Mesendoderm (in vitro differentiated cells): ENCODE data around the gene CCDC197.

Experiments
- DNase-seq: peaks from one replicate; pipeline ENCODE4 v3.0.0; 2013
- H2AK5ac ChIP-seq: 2 replicates; pipeline ENCODE4 v1.6.1; 2013; ENCODE audit warnings: low read length, inconsistent platforms
- H2BK120ac ChIP-seq: 2 replicates; pipeline ENCODE4 v1.6.1; 2013; ENCODE audit warnings: low read depth, mild to moderate bottlenecking, low read length, moderate library complexity, mixed read lengths
- H2BK15ac ChIP-seq: replicated peaks from 2 replicates; pipeline ENCODE4 v1.6.1; 2013; ENCODE audit warnings: low read depth, mild to moderate bottlenecking, moderate library complexity
- H2BK5ac ChIP-seq: 2 replicates; pipeline ENCODE4 v1.6.1; 2013; ENCODE audit warnings: low read length, inconsistent platforms
- H3K18ac ChIP-seq: 2 replicates; pipeline ENCODE4 v1.6.1; 2013; ENCODE audit warnings: mild to moderate bottlenecking, low read length, mixed read lengths
- H3K23ac ChIP-seq: one replicate; pipeline ENCODE4 v1.6.1; 2013; ENCODE audit warnings: low read length
- H3K27ac ChIP-seq: 2 replicates; pipeline ENCODE4 v1.5.1; 2013; ENCODE audit warnings: low read depth, mild to moderate bottlenecking, inconsistent platforms, low read length, moderate library complexity
- H3K27me3 ChIP-seq: 2 replicates; pipeline ENCODE4 v1.6.1; 2013; ENCODE audit warnings: low read length, control low read depth, mild to moderate bottlenecking, inconsistent platforms; ENCODE audit not compliant: insufficient read depth, poor library complexity
- H3K36me3 ChIP-seq: 2 replicates; pipeline ENCODE4 v1.6.1; 2013; ENCODE audit warnings: low read length, inconsistent platforms; ENCODE audit not compliant: control insufficient read depth, insufficient read depth
- H3K4ac ChIP-seq: one replicate; pipeline ENCODE4 v1.6.1; 2013; ENCODE audit warnings: low read depth, mild to moderate bottlenecking, low read length, moderate library complexity
- H3K4me1 ChIP-seq: 2 replicates; pipeline ENCODE4 v1.6.1; 2013; ENCODE audit warnings: low read depth, low read length, inconsistent platforms; ENCODE audit not compliant: control insufficient read depth
- H3K4me2 ChIP-seq: 2 replicates; pipeline ENCODE4 v1.6.1; 2013; ENCODE audit warnings: low read length
- H3K4me3 ChIP-seq: 2 replicates; pipeline ENCODE4 v1.5.1; 2013; ENCODE audit warnings: mild to moderate bottlenecking, low read length
- H3K56ac ChIP-seq: one replicate; pipeline ENCODE4 v1.6.1; 2013; ENCODE audit warnings: low read length
- H3K79me1 ChIP-seq: 2 replicates; pipeline ENCODE4 v1.6.1; 2013; ENCODE audit warnings: low read length, inconsistent platforms
- H3K79me2 ChIP-seq: 2 replicates; pipeline ENCODE4 v1.6.1; 2013; ENCODE audit warnings: mild to moderate bottlenecking, low read length; ENCODE audit not compliant: control insufficient read depth, insufficient read depth
- H3K9ac ChIP-seq: 2 replicates; pipeline ENCODE4 v1.6.1; 2013; ENCODE audit warnings: low read length, inconsistent platforms
- H4K5ac ChIP-seq: one replicate; pipeline ENCODE4 v1.6.1; 2013; ENCODE audit warnings: low read length
- H4K8ac ChIP-seq: one replicate; pipeline ENCODE4 v1.6.1; 2013; ENCODE audit warnings: low read depth, mild to moderate bottlenecking, control low read depth, low read length, moderate library complexity
- WGBS: extraction: QIAGEN DNeasy Blood & Tissue Kit; methylation state at CpG from one replicate; pipeline ENCODE4 v1.1.7; 2013; ENCODE audit warnings: low lambda C conversion rate, missing lambda C conversion rate; ENCODE audit not compliant: insufficient coverage; ENCODE audit errors: extremely low coverage; 5-methylcytosine and 5-hydroxymethylcytosine counted together

The CCDC197 gene

DNA sequence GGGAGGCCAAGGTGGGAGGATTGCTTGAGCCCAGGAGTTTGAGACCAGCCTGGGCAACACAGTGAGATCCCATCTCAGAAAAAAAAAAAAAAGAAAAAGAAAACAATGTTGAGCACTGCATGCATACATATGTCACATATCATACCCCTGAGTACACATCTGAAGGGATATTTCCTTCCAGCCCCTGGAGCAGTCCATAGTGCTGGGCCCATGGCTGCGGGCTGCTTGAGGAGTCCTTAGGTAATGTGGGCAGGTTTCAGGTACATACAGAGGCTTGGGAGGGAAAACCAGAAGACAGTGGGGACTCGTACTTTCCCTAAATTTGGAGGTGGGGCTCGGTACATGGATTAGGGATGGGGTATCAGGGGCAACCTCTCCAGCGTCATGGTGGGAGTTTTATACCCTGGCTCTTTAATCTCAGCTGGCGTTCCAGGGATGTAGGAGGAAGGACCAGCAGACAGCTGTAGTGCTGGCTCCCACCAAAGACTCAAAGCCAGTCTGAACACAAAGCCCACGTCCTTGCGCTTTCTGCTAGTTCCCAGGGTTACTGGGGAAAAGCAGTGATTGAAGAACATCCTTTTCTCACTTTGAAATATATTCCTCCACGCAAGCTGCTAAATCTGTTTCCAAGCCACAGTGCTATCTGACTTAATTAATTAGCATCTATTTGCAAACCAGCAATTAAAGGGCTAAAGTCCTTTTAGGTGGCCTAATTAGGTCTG is 34.2 kb downstream of the CCDC197 start:
- no peak overlapping the region for H3K56ac ChIP-seq

DNA sequence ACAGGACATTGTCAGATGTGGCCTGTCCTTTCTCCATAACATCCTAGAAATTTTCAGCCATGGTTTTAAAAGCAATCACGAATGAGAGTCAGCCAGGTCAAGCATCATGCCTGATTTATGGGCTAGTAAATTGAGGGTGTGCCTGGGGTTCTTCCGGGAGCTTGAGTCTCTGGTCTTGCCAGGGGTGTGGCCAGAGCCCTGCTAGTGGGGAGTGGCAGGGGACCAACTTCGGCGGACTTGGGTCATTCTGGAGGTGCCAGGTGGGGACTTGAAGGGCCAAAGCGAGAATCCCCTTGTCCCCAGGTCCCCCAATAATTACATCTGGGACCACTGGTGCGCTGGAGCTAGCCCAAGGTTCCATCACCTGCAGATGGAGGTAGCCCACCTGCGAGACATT is 34.8 kb downstream of the CCDC197 start:
- no peak for DNase-seq
- H2BK120ac ChIP-seq = no peak overlapping the region
- no peak overlapping the region for H4K5ac ChIP-seq
- no CpG with 5 or more reads among the region's 7 CpGs for WGBS
- no peak overlapping the region for H3K27ac ChIP-seq
- H3K18ac ChIP-seq = no peak overlapping the region
- H3K4me3 ChIP-seq = no peak overlapping the region
- H3K79me2 ChIP-seq = no peaks in the 10 kb centered on the region
- H3K36me3 ChIP-seq = no peaks in the 10 kb centered on the region
- no peak overlapping the region for H4K8ac ChIP-seq
- H3K23ac ChIP-seq = no peak overlapping the region
- peaks cover 1% of the 10 kb centered on the region for H3K4me1 ChIP-seq
- no peak overlapping the region for H3K56ac ChIP-seq
- no peaks in the 10 kb centered on the region for H3K27me3 ChIP-seq
- H2BK15ac ChIP-seq = no peak overlapping the region
- no peak overlapping the region for H3K4me2 ChIP-seq
- H3K4ac ChIP-seq = no peak overlapping the region
- no peak overlapping the region for H2BK5ac ChIP-seq
- no peak overlapping the region for H3K9ac ChIP-seq
- no peak overlapping the region for H2AK5ac ChIP-seq
- no peaks in the 10 kb centered on the region for H3K79me1 ChIP-seq

More for the DNA sequence above, 34.2 kb downstream of the CCDC197 start:
- Histone ChIP-seq H3K36me3 (no peaks in the 10 kb centered on the region), H3K9ac (no peak overlapping the region), H2AK5ac (no peak overlapping the region), H3K4me2 (no peak overlapping the region), H3K4ac (no peak overlapping the region), H3K18ac (no peak overlapping the region), H3K79me1 (no peaks in the 10 kb centered on the region), H3K23ac (no peak overlapping the region), H2BK5ac (no peak overlapping the region), H3K79me2 (no peaks in the 10 kb centered on the region), H2BK120ac (no peak overlapping the region), H4K8ac (no peak overlapping the region), H3K27me3 (no peaks in the 10 kb centered on the region), H4K5ac (no peak overlapping the region), H2BK15ac (no peak overlapping the region), H3K27ac (no peak overlapping the region), H3K4me1 (no peaks in the 10 kb centered on the region), H3K4me3 (no peak overlapping the region)
- WGBS = no CpG with 5 or more reads among the region's 8 CpGs
- no peak for DNase-seq

DNA sequence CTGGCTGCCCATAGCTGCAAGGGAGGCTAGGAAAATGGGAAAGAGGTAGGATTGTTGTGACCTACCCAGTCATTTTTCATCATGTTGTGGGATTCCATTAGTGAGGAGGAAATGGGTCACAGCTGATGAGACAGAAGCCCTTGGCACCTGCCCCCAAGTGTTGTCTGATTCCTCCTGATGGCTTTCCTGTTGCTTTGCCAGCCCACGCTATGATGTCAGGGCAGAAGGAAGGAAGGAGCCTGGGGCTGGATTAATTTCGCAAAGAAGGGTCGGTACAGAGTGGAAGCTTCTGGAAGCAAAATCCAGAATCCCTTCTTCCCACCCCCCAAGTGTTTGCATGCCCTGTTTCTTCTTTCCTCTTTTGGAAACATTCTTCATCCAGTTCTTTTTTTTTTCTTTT is 37.8 kb downstream of the CCDC197 start:
- Histone ChIP-seq H2BK15ac (no peak overlapping the region), H3K56ac (no peak overlapping the region), H2BK120ac (no peak overlapping the region), H3K36me3 (no peaks in the 10 kb centered on the region), H4K5ac (no peak overlapping the region), H3K9ac (no peak overlapping the region), H2AK5ac (no peak overlapping the region), H2BK5ac (no peak overlapping the region), H3K79me1 (no peaks in the 10 kb centered on the region), H3K27me3 (no peaks in the 10 kb centered on the region), H3K4me3 (no peak overlapping the region), H3K79me2 (no peaks in the 10 kb centered on the region), H3K4ac (no peak overlapping the region), H3K4me2 (no peak overlapping the region), H3K23ac (no peak overlapping the region), H3K4me1 (peaks cover 1% of the 10 kb centered on the region), H3K18ac (no peak overlapping the region), H3K27ac (no peak overlapping the region), H4K8ac (no peak overlapping the region)
- DNase-seq = no peak
- WGBS = no CpG with 5 or more reads among the region's 3 CpGs

DNA sequence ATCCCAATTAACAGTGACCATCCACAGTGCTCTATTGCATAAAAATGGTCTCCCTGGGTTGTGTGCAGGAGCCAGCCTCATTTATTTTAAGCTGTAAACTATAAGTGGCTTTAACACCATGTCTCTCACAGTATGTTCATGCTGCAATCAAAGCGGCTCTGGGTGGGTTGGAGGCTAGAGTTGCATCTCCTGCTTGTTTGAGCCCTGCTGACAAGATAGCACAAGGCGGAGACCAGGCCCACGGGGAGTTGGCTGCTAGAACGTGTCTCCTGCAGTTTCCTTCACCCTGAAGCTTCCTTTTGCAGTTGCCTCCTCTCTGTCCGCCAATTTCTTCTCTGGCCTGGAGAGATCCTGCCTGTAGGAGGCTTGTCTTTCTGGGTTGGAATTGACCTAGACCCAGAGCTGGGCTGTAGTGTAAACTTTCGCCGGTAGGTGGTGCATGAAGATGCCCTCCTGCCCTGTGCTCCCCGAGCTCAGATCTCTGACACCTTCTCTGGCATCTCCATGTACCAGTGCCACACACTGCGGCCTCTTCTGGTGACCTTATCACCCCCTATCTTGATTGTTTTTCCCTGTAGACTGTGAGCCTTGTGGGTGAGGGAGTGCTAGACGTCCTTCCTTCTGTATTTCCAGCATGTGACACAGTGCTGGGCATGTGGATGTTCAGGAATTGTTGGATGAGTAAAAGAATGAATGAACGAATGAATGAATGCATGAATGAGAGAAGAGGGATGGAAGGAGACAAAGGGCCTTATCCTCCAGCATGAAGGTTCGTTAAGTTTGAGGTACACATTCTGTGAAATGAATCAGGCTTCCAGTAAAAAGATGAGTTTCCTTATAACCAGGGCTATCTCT is 39.4 kb downstream of the CCDC197 start:
- Histone ChIP-seq H3K27ac (no peak overlapping the region), H4K8ac (no peak overlapping the region), H2BK5ac (no peak overlapping the region), H3K4me1 (peaks cover 1% of the 10 kb centered on the region), H3K4ac (no peak overlapping the region), H3K18ac (no peak overlapping the region), H2BK120ac (no peak overlapping the region), H3K27me3 (no peaks in the 10 kb centered on the region), H3K79me2 (no peaks in the 10 kb centered on the region), H3K4me2 (no peak overlapping the region), H3K36me3 (no peaks in the 10 kb centered on the region), H3K4me3 (no peak overlapping the region), H4K5ac (no peak overlapping the region), H3K9ac (peak overlapping the region; percentile 37), H3K56ac (peak overlapping the region; percentile 31), H2AK5ac (no peak overlapping the region), H2BK15ac (no peak overlapping the region), H3K23ac (no peak overlapping the region), H3K79me1 (no peaks in the 10 kb centered on the region)
- peak; percentile 95 for DNase-seq
- WGBS = no CpG with 5 or more reads among the region's 12 CpGs

DNA sequence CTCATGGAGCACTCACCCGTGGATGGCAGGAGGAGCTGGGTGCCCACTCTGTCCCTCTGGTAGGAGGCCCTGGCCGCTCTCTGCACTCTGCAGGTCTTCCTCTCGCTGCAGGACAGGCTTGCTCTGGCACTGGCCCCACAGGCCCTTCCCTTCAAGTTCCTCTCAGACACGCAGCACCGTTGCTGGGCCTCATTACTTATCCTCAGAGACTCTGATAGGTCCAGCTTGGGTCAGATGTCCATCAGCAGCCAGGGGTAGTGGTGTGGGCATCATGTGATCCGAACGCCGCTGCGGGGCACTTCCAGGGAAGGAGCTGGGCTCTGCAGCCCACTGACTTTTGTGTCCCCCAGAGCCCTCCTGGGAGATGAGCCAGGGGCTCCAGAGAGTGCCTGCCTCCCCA is 40.9 kb downstream of the CCDC197 start:
- Histone ChIP-seq H3K23ac (no peak overlapping the region), H2BK15ac (no peak overlapping the region), H3K4me1 (peaks cover 1% of the 10 kb centered on the region), H3K27ac (no peak overlapping the region), H3K4me3 (no peak overlapping the region), H3K36me3 (no peaks in the 10 kb centered on the region), H3K9ac (no peak overlapping the region), H2AK5ac (no peak overlapping the region), H3K56ac (no peak overlapping the region), H3K79me2 (no peaks in the 10 kb centered on the region), H2BK5ac (no peak overlapping the region), H3K4me2 (no peak overlapping the region), H3K27me3 (no peaks in the 10 kb centered on the region), H3K79me1 (no peaks in the 10 kb centered on the region), H3K18ac (no peak overlapping the region), H4K8ac (no peak overlapping the region), H4K5ac (no peak overlapping the region), H3K4ac (no peak overlapping the region), H2BK120ac (no peak overlapping the region)
- DNase-seq = no peak
- no CpG with 5 or more reads among the region's 9 CpGs for WGBS
